Osteocyte (in vitro differentiated cells): ENCODE results near the gene SHC2. TPM values are rescaled to one million over a fixed set of nuclear protein-coding genes. Genes with fewer than 3 reads are reported as not detected.

Source experiments
- DNase-seq: peaks from one replicate; pipeline ENCODE4 v3.0.0; 2021; ENCODE audit warnings: mixed read lengths; ENCODE audit not compliant: unreplicated experiment; ENCODE audit errors: extremely low spot score
- H3K27ac Mint-ChIP-seq: one replicate; pipeline ENCODE4 v1.8.0; 2021; ENCODE audit warnings: mild to moderate bottlenecking, mixed read lengths; ENCODE audit not compliant: unreplicated experiment
- H3K27me3 Mint-ChIP-seq: one replicate; pipeline ENCODE4 v1.8.0; 2021; ENCODE audit warnings: mixed read lengths; ENCODE audit not compliant: unreplicated experiment
- H3K36me3 Mint-ChIP-seq: one replicate; pipeline ENCODE4 v1.8.0; 2021; ENCODE audit warnings: mixed read lengths; ENCODE audit not compliant: unreplicated experiment
- H3K4me1 Mint-ChIP-seq: one replicate; pipeline ENCODE4 v1.8.0; 2021; ENCODE audit warnings: mixed read lengths; ENCODE audit not compliant: unreplicated experiment
- H3K4me3 Mint-ChIP-seq: one replicate; pipeline ENCODE4 v1.8.0; 2021; ENCODE audit warnings: mild to moderate bottlenecking, moderate library complexity, mixed read lengths; ENCODE audit not compliant: unreplicated experiment
- H3K9me3 Mint-ChIP-seq: one replicate; pipeline ENCODE4 v1.8.0; 2021; ENCODE audit warnings: mixed read lengths; ENCODE audit not compliant: unreplicated experiment
- total RNA-seq: library from RNA; stranded (reverse); gene quantifications from 2 replicates; pipeline ENCODE4 v1.2.1, GENCODE V29; 2021
- TF ChIP-seq, protein P1 (sequence below): fragments of 200-600 bp; sonication (generic); IDR thresholded peaks from 2 replicates; pipeline ENCODE4 v1.5.0; 2021; ENCODE audit warnings: antibody characterized with exemption, mild to moderate bottlenecking, moderate library complexity

SHC2 gene
- total RNA-seq, 1 donor from 2014 or later = 61.7 TPM

DNA sequence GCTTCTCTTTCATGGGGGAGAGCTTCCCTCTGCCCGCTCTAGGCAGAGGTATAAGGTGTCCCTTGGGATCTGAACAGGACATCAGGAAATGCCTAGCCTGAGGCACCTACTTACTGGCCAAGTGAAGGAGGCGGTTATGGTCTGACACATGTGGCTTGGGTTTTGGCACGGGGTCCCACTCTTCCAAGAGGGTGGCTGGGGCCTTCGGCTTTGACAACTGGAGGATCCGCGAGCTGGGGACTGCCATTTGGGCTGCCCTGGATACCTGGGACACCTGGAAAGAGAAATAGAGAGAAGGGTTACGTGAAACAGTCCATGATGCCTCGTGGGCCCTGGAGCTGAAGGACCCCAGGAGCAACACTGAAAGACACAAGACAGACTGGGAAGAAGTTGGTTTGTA lies 93.9 kb downstream of the SHC2 start:
- no peak overlapping the region for H3K27ac Mint-ChIP-seq
- DNase-seq = peak; percentile 65
- TF ChIP-seq, protein P1, sequence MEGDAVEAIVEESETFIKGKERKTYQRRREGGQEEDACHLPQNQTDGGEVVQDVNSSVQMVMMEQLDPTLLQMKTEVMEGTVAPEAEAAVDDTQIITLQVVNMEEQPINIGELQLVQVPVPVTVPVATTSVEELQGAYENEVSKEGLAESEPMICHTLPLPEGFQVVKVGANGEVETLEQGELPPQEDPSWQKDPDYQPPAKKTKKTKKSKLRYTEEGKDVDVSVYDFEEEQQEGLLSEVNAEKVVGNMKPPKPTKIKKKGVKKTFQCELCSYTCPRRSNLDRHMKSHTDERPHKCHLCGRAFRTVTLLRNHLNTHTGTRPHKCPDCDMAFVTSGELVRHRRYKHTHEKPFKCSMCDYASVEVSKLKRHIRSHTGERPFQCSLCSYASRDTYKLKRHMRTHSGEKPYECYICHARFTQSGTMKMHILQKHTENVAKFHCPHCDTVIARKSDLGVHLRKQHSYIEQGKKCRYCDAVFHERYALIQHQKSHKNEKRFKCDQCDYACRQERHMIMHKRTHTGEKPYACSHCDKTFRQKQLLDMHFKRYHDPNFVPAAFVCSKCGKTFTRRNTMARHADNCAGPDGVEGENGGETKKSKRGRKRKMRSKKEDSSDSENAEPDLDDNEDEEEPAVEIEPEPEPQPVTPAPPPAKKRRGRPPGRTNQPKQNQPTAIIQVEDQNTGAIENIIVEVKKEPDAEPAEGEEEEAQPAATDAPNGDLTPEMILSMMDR = no peak
- H3K4me1 Mint-ChIP-seq = no peaks in the 10 kb centered on the region
- peaks cover 41% of the 10 kb centered on the region for H3K27me3 Mint-ChIP-seq
- no peaks in the 10 kb centered on the region for H3K9me3 Mint-ChIP-seq
- H3K36me3 Mint-ChIP-seq = no peaks in the 10 kb centered on the region
- H3K4me3 Mint-ChIP-seq = no peak overlapping the region

Other genes with a start within 250 kb of the SHC2 start
- 1.5 and 1.9 TPM in 2 replicates for gene PLPP2, start 169.6 kb downstream of the SHC2 start, total RNA-seq
- 31.6 and 35.9 TPM in 2 replicates for gene MIER2, start 116.2 kb downstream of the SHC2 start, total RNA-seq
- gene C2CD4C, start 51.9 kb downstream of the SHC2 start, total RNA-seq = 0.97 and 1.2 TPM in 2 replicates
- 1.1 and 1.3 TPM in 2 replicates for gene MADCAM1, start 35.5 kb upstream of the SHC2 start, total RNA-seq
- gene TPGS1, start 46.5 kb upstream of the SHC2 start, total RNA-seq = 24.3 and 25.4 TPM in 2 replicates
- gene CDC34, start 70.7 kb upstream of the SHC2 start, total RNA-seq = 65.3 and 69.0 TPM in 2 replicates
- gene GZMM, start 83.0 kb upstream of the SHC2 start, total RNA-seq = not detected in 2 replicates
- 816 and 859 TPM in 2 replicates for gene BSG, start 111.6 kb upstream of the SHC2 start, total RNA-seq
- gene HCN2, start 128.8 kb upstream of the SHC2 start, total RNA-seq = 27.2 and 28.3 TPM in 2 replicates
- gene POLRMT, start 172.5 kb upstream of the SHC2 start, total RNA-seq = 44.6 and 47.6 TPM in 2 replicates
- gene FGF22, start 178.8 kb upstream of the SHC2 start, total RNA-seq = 0.81 TPM in 1 of 2 replicates, not detected in the other
- 37.3 and 40.8 TPM in 2 replicates for gene RNF126, start 202.2 kb upstream of the SHC2 start, total RNA-seq
- gene FSTL3, start 215.4 kb upstream of the SHC2 start, total RNA-seq = 109 and 111 TPM in 2 replicates
- not detected in 2 replicates for gene PRSS57, start 234.4 kb upstream of the SHC2 start, total RNA-seq
- gene PALM, start 247.9 kb upstream of the SHC2 start, total RNA-seq = 236 and 251 TPM in 2 replicates